Activated T-helper 1 cell treated with Interleukin-2 at 50 U/mL for 16 hours (primary cell): Measurements from ENCODE around the gene RPL13A.

Experiments used
- DNase-seq: peaks from one replicate; pipeline ENCODE4 v3.0.0-alpha.2; 2020; ENCODE audit warnings: low read depth

Gene RPL13A

DNA sequence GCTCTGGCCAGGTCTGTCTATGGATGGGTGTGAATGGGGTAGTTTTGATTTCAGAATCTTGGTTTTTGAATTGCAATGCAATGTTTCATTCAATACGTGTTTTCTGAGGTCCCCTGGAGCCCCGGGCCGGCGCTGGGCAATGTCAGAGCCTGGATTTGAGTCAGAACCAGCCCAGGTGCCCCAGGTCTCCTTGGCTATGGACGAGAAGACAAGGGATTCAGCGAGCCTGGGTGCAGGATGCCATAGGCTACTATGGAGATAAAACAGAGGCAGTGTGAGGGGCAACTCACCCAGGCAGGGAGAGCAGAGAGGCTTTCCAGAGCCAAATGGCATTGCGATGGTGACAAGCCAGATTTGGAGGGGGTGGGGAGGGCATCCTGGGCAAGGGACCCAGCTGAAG is 1.2 kb upstream of the RPL13A start:
- no peak for DNase-seq

DNA sequence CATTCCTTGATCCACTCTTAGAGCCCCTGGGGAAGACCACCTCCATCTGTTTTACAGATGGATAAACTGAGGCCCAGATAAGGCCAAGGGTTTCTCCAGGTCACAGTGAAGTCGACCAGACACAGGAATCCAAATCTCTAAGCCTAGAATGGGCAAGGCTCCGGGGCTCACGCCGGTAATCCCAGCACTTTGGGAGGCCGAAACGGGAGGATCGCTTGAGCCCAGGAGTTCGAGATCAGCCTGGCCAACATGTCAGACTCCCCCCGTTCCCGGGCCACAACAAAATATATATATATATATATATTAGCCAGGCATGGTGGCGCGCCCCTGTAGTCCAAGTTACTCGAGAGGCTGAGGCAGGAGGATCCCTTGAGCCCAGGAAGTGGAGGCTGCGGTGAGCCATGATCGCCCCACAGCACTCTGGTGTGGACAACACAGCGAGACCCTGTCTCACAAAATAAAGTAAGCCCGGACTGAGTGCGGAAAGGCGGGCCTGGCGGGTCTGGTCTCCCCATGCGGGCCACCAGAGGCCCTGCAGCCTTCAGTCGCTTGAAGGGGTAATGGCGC is 615 bp upstream of the RPL13A start:
- no peak for DNase-seq

DNA sequence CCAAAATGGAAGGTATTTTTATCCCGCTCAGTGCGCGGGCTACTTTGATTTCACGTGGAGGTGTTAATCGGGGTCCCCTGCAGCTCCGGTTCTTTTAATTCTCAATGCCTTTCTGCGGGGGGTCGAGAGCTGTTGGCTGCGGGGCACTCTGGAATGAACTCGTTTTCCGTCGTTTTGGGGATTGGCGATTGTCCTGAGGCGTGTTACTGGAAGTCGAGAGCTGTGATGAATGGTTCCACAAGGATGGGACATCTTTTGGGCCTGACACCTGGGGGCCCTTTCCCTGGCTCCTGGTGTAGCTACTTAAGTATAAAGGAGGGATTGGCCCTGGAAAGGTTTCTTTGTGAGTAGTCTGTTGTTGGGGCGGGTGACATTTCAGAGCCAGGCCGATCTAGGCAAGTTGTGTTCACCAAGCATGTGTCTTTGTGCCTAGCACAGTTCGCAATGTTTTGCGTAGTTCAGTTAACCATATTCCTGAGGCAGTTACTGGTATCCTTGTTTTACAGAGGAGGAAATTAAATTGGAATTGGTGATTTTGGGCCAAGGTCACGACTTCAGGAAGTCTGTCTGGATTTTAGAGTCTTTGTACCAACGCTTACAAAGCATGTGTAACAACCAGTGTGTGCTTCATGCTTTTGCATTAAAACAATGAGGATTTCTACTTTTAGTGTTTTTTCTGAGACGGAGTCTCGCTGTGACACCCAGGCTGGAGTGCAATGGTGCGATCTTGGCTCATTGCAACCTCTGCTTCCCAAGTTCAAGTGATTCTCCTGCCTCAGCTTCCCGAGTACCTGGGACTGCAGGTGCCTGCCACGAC is 846 bp downstream of the RPL13A start:
- DNase-seq: no peak

DNA sequence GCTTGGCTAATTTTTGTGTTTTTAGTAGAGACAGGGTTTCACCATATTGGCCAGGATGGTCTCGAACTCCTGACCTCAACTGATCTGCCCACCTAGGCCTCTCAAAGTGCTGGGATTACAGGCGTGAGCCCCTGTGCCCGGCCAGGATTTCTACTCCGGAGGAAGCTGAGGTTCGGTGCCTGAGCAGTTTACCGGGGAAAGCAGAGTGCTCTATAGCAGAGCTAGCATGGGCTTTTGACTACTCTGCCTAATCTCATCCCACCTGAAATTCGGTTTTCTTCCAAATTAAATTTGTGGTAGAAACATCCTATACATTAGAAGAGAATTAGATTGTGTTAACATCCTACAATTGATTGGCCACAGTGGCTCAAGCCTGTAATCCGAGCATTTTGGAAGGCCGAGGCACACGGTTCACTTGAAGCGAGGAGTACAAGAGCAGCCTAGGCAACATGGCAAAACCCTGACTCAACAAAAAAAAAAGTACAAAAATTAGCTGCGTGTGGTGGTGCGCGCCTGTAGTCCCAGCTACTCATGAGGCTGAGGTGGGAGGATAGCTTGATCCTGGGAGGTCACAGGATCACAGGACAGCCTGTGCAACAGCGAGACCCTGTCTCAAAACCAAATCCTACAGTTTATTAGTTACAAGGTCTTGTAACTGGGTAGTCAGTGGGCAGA is 1.6 kb downstream of the RPL13A start:
- DNase-seq: no peak

DNA sequence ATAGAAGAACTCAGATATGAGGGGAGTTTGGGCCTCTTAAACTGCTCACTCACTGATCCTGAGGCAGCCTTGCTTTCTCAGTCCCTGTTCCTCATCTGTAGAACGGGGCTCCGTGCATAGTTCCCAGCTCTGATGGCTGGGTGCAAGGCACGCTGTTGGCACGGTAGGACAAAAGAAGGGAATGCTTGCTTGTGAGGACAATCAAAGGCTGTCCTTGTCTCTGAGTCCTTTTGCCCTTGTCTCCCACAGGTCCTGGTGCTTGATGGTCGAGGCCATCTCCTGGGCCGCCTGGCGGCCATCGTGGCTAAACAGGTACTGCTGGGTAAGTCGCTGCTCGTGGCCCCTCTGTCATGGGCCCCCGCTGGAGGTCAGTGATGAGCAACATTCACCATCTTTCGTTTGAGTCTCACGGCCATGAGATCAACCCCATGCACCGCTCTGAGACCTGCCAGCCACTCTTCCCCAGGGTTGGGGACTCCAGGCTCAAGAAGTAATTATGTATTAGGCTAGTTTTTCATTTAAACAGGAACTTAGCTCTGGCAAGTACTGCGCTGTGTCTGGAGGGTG is 2.3 kb downstream of the RPL13A start:
- DNase-seq: no peak

DNA sequence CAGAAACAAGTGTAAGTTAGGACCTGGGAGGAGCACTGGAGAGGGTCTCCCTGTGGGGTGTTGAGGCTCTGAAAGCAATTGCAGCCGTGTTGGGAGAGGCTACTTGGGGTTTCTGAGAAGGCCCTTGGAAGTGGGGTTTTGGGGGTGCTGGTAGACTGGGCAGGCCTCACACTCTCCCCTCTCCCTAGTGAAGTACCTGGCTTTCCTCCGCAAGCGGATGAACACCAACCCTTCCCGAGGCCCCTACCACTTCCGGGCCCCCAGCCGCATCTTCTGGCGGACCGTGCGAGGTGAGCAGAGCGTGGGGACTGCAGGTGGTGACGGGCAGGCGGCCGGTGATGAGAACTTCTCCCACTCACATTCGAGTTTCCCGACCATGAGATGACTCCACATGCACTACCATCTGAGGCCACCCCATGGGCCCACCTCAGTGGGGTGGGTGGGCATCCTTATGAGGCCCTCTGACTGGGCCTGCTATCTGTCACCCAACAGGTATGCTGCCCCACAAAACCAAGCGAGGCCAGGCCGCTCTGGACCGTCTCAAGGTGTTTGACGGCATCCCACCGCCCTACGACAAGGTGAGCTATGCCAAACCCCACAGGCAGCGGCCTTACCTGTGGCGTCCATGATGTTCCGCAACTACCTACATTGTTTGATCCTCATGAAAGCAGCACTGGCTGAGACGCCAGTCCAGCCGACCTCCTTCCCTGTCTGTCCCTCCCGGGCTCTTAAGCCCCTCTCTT is 3.0 kb downstream of the RPL13A start:
- DNase-seq: no peak

DNA sequence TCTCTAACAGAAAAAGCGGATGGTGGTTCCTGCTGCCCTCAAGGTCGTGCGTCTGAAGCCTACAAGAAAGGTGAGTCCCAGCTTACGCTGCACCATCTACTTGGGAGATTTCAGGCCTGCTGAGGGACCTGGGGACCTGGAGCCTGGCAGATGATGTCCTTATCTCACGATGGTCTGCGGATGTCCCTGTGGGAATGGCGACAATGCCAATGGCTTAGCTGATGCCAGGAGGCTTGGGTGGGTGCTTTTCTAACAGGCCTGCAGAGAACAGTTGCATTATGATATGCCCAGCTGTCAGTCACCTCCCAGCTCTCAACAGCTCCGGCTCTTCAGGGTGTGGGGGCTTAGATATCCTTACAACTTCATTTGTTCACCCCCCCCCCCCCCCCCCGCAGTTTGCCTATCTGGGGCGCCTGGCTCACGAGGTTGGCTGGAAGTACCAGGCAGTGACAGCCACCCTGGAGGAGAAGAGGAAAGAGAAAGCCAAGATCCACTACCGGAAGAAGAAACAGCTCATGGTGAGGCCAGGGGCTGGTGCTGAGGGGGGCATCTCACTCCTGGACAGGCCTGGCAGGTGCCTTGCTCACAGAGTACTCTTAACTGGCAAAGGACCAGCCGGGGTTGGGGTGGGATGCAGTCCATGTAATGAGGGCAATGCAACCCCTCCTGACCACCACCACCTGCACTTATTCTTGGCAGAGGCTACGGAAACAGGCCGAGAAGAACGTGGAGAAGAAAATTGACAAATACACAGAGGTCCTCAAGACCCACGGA is 3.8 kb downstream of the RPL13A start:
- no peak for DNase-seq

DNA sequence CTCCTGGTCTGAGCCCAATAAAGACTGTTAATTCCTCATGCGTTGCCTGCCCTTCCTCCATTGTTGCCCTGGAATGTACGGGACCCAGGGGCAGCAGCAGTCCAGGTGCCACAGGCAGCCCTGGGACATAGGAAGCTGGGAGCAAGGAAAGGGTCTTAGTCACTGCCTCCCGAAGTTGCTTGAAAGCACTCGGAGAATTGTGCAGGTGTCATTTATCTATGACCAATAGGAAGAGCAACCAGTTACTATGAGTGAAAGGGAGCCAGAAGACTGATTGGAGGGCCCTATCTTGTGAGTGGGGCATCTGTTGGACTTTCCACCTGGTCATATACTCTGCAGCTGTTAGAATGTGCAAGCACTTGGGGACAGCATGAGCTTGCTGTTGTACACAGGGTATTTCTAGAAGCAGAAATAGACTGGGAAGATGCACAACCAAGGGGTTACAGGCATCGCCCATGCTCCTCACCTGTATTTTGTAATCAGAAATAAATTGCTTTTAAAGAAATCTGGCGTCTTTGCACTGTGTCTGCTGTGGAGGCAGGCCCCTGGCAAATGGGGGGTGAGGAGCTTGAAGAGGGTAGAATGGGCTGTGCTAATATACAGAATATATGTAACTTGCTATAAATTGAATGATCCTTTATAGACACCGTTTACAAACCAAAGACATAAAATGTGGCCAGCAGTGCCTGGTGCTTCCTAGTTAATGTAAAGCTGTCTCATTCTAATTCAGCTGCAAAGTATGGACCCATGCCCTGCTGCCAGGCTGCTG is 4.6 kb downstream of the RPL13A start:
- no peak for DNase-seq

DNA sequence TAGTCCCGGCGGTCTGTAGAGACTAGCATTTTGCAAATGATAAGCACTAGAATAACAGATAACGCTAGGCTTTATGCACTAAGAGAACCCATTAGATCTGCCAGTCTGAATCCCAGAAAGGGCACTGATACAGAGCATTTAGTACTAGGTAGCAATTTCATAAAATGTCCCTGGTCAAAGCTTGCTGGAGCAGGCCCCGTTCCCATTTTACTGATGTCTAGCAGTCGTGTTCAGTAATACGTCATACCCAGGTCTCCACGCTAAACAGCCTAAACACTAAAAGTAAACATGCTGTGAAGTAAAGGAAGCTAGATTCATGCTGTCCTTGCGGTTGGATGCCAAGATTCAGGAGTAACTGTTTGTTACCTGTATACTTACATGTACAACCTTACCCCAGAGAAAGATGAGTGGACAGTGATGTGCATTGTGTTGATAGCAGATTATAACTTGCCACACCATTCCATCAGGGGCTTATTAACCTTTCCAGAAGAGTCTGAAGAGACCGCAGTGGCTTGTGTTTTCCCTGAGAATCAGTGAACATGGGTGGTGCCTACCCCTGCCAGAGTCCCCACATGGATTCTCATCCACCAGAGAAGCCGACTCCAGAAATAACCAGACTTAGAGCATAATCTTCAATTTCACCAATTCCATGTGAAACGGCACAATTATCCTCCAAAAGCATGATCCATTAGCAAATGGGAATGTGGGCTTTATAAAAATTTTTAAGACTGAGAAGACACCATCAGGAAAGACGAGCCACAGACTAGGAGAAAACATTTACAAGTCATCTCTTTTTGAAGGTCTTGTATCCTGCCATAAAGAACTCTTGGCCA is 5.4 kb downstream of the RPL13A start:
- no peak for DNase-seq

DNA sequence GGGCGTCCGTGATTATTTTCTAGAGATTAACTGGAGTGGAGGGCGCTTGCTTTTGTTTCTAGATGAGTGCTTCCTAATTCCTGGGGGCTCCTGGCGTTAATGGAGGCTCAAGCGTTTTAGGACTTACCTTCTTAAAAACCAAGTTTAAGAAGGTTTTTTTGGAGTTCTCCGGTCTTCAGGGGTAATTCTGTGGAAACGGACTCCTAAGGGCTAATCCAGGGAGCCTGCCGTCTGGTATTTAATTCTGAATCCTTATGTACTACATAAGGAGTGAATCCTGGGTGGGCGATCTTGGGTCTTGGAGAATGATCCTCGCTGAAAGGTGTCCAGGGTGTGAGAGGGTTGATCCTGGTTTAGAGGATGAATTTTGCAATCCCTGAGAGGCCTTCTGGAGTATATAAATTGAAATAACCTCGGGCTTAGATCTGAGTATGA is 9.2 kb downstream of the RPL13A start:
- DNase-seq: no peak

DNA sequence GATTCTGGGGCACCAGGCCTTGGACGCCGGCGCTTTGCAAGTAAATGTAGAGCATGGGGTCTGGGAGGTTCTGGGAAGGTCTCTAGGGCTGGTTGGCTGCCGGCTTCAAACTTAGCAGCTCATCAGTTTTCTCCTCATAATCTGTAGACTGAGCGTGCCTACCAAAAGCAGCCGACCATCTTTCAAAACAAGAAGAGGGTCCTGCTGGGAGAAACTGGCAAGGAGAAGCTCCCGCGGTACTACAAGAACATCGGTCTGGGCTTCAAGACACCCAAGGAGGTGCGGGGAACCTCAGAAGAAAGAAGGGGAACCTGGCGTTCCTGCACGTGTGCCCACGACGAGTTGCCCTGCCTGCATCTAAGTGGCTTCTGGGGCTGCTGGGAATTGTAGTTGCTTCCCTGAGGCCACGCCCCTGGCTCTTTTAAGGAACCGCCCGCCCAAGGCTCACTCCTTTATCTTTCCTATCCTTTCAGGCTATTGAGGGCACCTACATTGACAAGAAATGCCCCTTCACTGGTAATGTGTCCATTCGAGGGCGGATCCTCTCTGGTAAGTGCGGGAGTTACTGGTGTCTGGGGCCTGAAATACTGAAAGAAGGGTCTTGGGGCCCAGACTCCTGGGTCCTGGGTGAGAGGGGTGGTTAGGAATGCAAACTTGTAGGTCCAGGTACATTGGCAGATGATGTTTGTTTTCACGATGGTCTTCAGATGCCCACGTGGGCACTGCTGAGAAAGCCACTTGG is 9.8 kb downstream of the RPL13A start:
- DNase-seq: peak; percentile 60

DNA sequence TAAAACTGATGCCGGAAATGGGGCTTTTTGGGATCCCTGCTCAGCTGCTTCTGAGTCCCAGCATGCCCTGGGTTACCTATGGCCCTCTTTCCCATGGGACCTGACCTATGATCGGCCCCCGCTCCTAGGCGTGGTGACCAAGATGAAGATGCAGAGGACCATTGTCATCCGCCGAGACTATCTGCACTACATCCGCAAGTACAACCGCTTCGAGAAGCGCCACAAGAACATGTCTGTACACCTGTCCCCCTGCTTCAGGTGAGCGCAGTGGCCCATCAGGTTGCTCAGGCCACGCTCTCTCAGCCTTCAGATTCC is 10.3 kb downstream of the RPL13A start:
- no peak for DNase-seq

DNA sequence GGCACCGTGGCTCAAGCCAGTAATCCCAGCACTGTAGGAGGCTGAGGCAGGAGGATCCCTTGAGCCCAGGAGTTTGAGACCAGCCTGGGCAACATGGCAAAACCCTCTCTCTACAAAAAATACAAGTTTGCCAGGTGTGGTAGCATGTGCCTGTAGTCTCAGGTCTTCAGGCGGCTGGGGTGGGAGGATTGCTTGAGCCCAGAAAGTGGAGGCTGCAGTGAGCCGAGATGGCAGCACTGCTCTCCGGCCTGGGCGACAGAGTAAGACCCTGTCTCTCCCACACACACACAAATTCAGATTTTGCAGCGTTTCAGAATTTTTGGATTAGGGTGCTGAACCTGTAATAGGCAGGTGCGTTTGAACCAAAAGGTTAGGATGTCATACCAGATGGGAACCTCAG is 11.1 kb downstream of the RPL13A start:
- DNase-seq: no peak

DNA sequence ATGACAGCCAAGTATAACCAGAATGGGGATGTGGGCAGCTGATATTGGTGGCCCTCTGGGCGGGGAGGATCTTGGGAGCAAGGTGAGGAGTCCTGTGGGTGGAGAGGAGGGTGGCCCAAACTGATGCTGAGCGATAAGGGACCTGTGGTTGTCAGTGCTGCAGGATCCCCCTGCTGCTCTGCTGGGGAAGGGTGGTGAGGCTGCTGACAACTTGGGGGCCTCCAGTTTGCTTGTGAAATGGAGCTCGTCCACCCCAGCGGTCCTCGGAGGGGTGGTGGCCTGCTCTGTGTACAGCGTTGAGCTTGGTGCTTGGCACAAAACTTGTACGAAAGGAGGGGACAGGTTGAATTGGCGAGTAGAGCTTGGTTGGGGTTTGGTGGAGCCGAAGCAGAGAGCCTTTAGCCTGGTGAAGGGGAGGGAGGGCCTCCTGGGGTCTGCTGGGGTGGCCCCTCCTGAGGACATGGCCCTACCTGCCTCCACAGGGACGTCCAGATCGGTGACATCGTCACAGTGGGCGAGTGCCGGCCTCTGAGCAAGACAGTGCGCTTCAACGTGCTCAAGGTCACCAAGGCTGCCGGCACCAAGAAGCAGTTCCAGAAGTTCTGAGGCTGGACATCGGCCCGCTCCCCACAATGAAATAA is 11.7 kb downstream of the RPL13A start:
- no peak for DNase-seq

DNA sequence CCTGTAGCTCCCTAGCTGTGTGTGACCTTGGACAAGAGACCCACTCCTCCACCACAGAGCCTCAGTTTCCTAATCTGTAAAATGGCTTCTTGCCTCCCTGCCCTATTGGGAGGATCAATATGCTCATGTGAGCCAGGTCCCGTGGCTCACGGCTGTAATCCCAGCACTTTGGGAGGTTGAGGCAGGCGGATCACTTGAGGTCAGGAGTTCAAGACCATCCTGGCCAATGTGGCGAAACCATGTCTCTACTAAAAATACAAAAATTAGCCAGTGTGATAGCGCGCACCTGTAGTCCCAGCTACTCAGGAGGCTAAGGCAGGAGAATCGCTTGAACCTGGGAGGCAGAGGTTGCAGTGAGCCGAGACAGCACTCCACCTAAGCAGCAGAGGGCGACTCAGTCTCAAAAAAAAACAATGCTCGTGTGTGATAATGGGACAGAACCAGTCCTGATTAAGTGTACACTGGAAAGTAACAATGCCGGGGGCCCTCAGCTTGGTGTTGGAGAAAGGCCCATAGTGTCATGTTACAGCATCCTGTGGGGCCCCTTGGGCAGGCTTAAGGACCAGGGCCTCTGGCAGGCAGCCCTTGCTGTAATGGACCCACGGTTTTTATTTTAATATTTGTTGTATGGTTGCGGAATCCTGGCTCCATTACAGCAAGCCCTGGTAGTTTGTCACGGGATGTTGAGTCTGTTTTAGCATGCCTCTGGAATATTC is 15.6 kb downstream of the RPL13A start:
- DNase-seq: no peak

DNA sequence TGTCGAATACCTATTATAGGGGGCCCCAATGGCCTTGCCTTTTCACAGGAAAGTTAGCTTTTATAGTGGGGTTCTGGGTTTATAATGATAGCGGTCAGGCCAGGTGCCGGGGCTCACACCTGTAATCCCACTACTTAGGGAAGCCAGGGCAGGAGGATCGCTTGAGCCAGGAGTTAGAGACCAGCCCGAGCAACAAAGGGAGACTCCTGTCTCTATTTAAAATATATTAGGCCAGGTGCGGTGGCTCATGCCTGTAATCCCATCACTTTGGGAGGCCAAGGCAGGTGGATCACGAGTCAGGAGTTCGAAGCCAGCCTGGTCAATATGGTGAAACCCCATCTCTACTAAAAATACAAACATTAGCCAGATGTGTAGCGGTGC is 16.2 kb downstream of the RPL13A start:
- no peak for DNase-seq

DNA sequence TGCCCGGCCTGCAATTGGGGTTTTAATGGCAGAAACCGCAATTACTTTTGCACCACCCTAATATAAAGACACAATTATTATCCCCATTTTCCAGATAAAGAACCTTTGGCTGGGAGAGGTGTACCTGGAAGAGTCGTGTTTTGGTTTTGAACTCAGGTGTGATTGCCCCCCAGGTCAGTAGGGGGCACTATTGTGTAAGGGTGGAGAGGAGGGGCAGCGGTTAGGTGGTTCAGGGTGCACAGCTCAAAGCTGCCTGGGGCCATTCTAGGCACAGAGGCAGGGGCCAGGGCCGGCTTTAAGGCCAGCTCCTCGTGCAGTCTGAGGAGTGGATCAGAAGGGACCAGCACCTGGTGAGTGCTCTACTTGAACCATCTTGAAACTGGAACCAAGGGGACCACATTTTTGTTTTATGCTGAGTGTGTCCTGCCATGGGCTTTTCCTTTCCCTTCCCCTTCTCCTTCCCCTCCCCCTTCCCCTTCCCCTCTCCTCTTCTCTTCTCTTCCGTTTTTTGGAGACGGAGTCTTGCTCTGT is 19.2 kb downstream of the RPL13A start:
- peak; percentile 71 for DNase-seq
